ENCODE measurements around the gene TSPAN1.

GRCh38 chr1:46186076-46186475 lies 11.2 kb downstream of the TSPAN1 start:
- TF ChIP-seq GATA2 (IDR thresholded peaks at IDR 0.05; ENCODE audit: low read depth, low read length) (no peak), GATA3 (IDR thresholded peaks at IDR 0.05; ENCODE audit: low read depth, low read length) (no peak)

All from SH-SY5Y (cell line).